Measurements from ENCODE around the gene TOMM7. TPM values are rescaled to one million over a fixed set of nuclear protein-coding genes. Genes with fewer than 3 reads are reported as not detected.

Gene TOMM7
- total and polyA plus RNA-seq, 8 donors, result 29.8 to 539 (median 221) TPM

DNA sequence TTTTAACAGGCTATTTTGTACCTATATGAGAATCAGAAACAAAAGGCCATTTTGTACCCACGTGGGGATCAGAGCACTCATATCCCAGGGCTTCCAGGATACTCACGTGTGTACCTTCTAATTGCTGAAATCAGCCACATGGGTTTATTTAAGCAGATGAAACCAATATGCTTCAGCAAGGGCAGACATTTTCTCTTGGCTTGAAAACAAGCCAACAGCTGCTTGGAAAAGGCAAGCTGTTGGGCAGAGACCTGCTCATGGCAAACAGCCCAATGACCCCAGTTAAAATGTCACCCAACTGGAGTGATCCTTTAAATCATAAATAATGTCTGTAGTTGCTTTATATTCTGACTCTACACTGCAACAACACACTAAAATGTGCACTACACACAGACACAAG is 26.5 kb upstream of the TOMM7 start:
- TF ChIP-seq EP300 (IDR thresholded peaks at IDR 0.05) (no peak), POLR2A (IDR thresholded peaks at IDR 0.05) (no peak), POLR2AphosphoS5 (IDR thresholded peaks at IDR 0.05) (no peak)
- TF ChIP-seq, protein P1, sequence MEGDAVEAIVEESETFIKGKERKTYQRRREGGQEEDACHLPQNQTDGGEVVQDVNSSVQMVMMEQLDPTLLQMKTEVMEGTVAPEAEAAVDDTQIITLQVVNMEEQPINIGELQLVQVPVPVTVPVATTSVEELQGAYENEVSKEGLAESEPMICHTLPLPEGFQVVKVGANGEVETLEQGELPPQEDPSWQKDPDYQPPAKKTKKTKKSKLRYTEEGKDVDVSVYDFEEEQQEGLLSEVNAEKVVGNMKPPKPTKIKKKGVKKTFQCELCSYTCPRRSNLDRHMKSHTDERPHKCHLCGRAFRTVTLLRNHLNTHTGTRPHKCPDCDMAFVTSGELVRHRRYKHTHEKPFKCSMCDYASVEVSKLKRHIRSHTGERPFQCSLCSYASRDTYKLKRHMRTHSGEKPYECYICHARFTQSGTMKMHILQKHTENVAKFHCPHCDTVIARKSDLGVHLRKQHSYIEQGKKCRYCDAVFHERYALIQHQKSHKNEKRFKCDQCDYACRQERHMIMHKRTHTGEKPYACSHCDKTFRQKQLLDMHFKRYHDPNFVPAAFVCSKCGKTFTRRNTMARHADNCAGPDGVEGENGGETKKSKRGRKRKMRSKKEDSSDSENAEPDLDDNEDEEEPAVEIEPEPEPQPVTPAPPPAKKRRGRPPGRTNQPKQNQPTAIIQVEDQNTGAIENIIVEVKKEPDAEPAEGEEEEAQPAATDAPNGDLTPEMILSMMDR (IDR thresholded peaks at IDR 0.05), result no peak
- 26 to 48% (median 38%) methylated on average over 2 of the region's 2 CpGs for WGBS, 5 donors
- no peak overlapping the region for H3K27ac ChIP-seq
- DNase-seq, result peak in 1 of 2 donors; percentile 45
- H3K4me1 ChIP-seq, result peaks cover 0 to 8% (median 4%) of the 10 kb centered on the region in 4 donors
- H3K36me3 ChIP-seq, result no peaks in the 10 kb centered on the region
- no peak overlapping the region for H3K4me3 ChIP-seq
- intact Hi-C loops (cut with DNase I; ENCODE audit: low total_unique reads), result no loop called here
- H3K9me3 ChIP-seq, result no peaks in the 10 kb centered on the region
- H3K27me3 ChIP-seq, result no peaks in the 10 kb centered on the region

DNA sequence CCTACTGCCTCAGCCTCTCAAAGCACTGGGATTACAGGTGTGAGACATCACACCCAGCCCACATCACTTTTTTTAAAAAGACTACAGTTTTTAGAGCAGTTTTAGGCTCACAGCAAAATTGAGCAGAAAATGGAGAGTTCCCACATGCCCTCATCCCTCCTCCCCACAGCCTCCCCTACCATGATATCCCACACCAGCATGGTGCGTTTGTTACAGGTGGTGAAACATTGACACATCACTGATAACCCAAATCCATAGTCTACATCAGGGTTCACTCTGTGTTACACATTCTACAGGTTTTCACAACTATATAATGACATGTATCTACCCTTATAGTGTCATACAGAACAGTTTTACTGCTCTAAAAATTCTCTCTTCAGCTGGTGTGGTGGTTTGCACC is 24.3 kb upstream of the TOMM7 start:
- intact Hi-C loops (cut with DNase I; ENCODE audit: low total_unique reads), result no loop called here
- Histone ChIP-seq H3K4me1 (no peaks in the 10 kb centered on the region), H3K9me3 (no peaks in the 10 kb centered on the region), H3K4me3 (no peak overlapping the region), H3K36me3 (no peaks in the 10 kb centered on the region), H3K27ac (no peak overlapping the region), H3K27me3 (no peaks in the 10 kb centered on the region)
- TF ChIP-seq, protein P1 (IDR thresholded peaks at IDR 0.05), result no peak
- 41 to 69% (median 59%) methylated on average over 1 of the region's 1 CpG for WGBS, 5 donors
- DNase-seq, result no peak

DNA sequence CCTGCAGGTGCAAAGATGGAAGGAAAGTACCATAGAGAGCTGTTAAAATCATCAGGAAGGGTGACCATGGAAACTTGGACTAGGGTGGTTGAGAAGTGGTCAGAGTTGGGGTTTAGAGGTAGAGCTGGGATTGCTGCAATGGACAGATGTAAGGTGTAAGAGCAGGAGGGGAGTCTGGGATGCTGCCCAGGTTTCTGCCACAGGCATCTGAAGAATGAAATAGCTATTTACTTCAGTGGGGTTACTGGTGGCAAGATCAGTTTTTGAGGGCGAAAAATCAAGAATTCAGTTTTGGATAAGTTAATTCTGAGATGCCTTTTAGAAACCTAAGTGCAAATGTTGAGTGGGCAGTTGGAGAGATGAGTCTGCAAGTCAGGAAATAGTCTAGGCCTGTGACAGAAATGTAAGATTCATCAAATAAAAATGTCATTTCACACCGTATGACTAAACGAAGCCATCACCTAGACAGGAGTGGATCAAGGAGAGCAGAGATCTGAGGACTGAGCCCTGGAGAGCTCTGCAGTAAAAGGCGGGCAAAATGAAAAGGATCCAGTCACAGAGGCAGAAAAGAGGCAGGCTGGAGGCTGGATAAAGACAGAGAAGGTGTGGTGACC is 22.7 kb upstream of the TOMM7 start:
- Histone ChIP-seq H3K27me3 (no peaks in the 10 kb centered on the region), H3K9me3 (no peaks in the 10 kb centered on the region), H3K27ac (no peak overlapping the region), H3K36me3 (no peaks in the 10 kb centered on the region), H3K4me3 (no peak overlapping the region), H3K4me1 (no peaks in the 10 kb centered on the region)
- 87 to 93% (median 90%) methylated on average over 4 of the region's 4 CpGs for WGBS, 5 donors
- TF ChIP-seq, protein P1 (IDR thresholded peaks at IDR 0.05), result no peak
- TF ChIP-seq POLR2AphosphoS5 (IDR thresholded peaks at IDR 0.05) (no peak), POLR2A (IDR thresholded peaks at IDR 0.05) (no peak), EP300 (IDR thresholded peaks at IDR 0.05) (no peak)
- intact Hi-C loops (cut with DNase I; ENCODE audit: low total_unique reads), result no loop called here
- DNase-seq, result no peak

DNA sequence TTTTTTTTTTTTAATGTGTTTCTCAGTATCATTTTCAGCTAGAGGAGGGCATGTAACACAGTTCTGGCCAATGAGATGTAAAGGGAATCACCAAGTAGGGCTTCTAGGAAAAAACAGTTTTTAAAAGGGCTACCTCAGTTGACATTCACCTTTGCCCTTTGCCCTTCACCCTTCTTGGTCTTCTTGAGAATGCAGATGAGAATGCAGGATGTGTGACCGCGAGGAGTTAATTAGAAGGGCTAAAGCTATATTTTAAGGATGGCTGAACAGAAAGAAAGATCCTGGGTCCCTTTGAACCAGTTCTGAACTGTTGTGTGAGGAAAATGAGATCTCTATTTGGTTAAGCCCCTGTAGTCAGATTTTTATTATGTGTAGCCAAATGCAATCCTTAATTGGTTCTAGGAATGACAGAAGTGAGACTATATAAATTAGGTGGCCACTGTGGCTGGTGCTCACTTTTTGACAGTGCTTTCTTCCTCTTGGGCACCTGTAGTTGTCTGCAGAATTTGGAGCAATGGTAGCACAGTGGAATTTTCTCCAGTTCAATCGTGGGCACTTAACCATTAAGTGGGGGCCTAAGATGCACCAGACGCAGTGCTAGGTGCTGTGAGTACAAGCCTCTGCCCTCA is 21.1 kb upstream of the TOMM7 start:
- TF ChIP-seq, protein P1 (IDR thresholded peaks at IDR 0.05), result no peak
- TF ChIP-seq POLR2A (IDR thresholded peaks at IDR 0.05), result no peak
- TF ChIP-seq POLR2AphosphoS5 (IDR thresholded peaks at IDR 0.05), result no peak
- no peak for TF ChIP-seq EP300 (IDR thresholded peaks at IDR 0.05)
- intact Hi-C loops (cut with DNase I; ENCODE audit: low total_unique reads), result no loop called here
- H3K27ac ChIP-seq, result peak overlapping the region in 1 of 5 donors; percentile 60

More for the DNA sequence above, 21.1 kb upstream of the TOMM7 start:
- Histone ChIP-seq H3K27me3 (no peaks in the 10 kb centered on the region), H3K4me3 (no peak overlapping the region), H3K9me3 (no peaks in the 10 kb centered on the region), H3K4me1 (no peaks in the 10 kb centered on the region), H3K36me3 (no peaks in the 10 kb centered on the region)
- DNase-seq, result no peak
- 72 to 90% (median 75%) methylated on average over 4 of the region's 4 CpGs for WGBS, 5 donors

All from stomach (tissue), 9 donors.